ENCODE results near the gene CAPNS1. TPM values are rescaled to one million over a fixed set of nuclear protein-coding genes. Genes with fewer than 3 reads are reported as not detected.

Gene CAPNS1
- total RNA-seq, 1 experiment from 2014 or later: 489 TPM

GRCh38 chr19:36106991-36107390 is 32.9 kb upstream of the CAPNS1 start:
- TF ChIP-seq, protein P1, sequence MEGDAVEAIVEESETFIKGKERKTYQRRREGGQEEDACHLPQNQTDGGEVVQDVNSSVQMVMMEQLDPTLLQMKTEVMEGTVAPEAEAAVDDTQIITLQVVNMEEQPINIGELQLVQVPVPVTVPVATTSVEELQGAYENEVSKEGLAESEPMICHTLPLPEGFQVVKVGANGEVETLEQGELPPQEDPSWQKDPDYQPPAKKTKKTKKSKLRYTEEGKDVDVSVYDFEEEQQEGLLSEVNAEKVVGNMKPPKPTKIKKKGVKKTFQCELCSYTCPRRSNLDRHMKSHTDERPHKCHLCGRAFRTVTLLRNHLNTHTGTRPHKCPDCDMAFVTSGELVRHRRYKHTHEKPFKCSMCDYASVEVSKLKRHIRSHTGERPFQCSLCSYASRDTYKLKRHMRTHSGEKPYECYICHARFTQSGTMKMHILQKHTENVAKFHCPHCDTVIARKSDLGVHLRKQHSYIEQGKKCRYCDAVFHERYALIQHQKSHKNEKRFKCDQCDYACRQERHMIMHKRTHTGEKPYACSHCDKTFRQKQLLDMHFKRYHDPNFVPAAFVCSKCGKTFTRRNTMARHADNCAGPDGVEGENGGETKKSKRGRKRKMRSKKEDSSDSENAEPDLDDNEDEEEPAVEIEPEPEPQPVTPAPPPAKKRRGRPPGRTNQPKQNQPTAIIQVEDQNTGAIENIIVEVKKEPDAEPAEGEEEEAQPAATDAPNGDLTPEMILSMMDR (IDR thresholded peaks at IDR 0.05; ENCODE audit: insufficient read depth in 1 of 2, low read depth in 1 of 2, low read length in 1 of 2, severe bottlenecking in 1 of 2, unreplicated experiment in 1 of 2): no peak
- H3K4me1 ChIP-seq: no peaks in the 10 kb centered on the region
- Mint-ChIP-seq H3K27ac (ENCODE audit: unreplicated experiment) (peak overlapping the region; percentile 67), H3K27me3 (ENCODE audit: insufficient read depth, unreplicated experiment) (no peaks in the 10 kb centered on the region), H3K4me1 (ENCODE audit: low read depth, unreplicated experiment) (no peaks in the 10 kb centered on the region), H3K36me3 (ENCODE audit: insufficient read depth, unreplicated experiment) (peaks cover 25% of the 10 kb centered on the region), H3K4me3 (ENCODE audit: unreplicated experiment) (no peak overlapping the region), H3K9me3 (ENCODE audit: unreplicated experiment) (no peaks in the 10 kb centered on the region)
- DNase-seq: no peak
- intact Hi-C loops (cut with micrococcal nuclease; ENCODE audit: unreplicated experiment): no loop called here
- ChIA-PET POLR2A (interaction anchor here (1.7 kb wide), 1 partner anchor 8 kb away, joined by 4 read pairs; the partner anchor contains the start of gene POLR2I), CTCF (interaction anchor here (0.6 kb wide), 1 partner anchor 63 kb away, joined by 6 read pairs; no protein-coding TSS in a partner anchor)
- H3K27me3 ChIP-seq (replicated peaks; ENCODE audit: control insufficient read depth, insufficient read depth, low read length): no peaks in the 10 kb centered on the region
- no peaks in the 10 kb centered on the region for H3K9me3 ChIP-seq
- H3K36me3 ChIP-seq (ENCODE audit: control insufficient read depth, insufficient read depth, low read length): no peaks in the 10 kb centered on the region; the same call in 1 of the 2 replicates
- BruUV-seq (replicated peaks): no TSS peak
- no peak overlapping the region for H3K4me3 ChIP-seq (ENCODE audit: low read depth, low read length)

GRCh38 chr19:36108684-36109083 is 31.2 kb upstream of the CAPNS1 start:
- H3K4me1 ChIP-seq: 0 out of 2 replicates have a peak, but pooled peaks cover 3% of the 10 kb centered on the region
- Mint-ChIP-seq H3K9me3 (ENCODE audit: unreplicated experiment) (no peaks in the 10 kb centered on the region), H3K4me1 (ENCODE audit: low read depth, unreplicated experiment) (peaks cover 6% of the 10 kb centered on the region), H3K36me3 (ENCODE audit: insufficient read depth, unreplicated experiment) (peaks cover 27% of the 10 kb centered on the region), H3K27me3 (ENCODE audit: insufficient read depth, unreplicated experiment) (no peaks in the 10 kb centered on the region), H3K27ac (ENCODE audit: unreplicated experiment) (no peak overlapping the region), H3K4me3 (ENCODE audit: unreplicated experiment) (no peak overlapping the region)
- no peaks in the 10 kb centered on the region for H3K9me3 ChIP-seq
- intact Hi-C loops (cut with micrococcal nuclease; ENCODE audit: unreplicated experiment): no loop called here
- BruUV-seq (replicated peaks): no TSS peak
- H3K27me3 ChIP-seq (replicated peaks; ENCODE audit: control insufficient read depth, insufficient read depth, low read length): no peaks in the 10 kb centered on the region
- CTCF ChIA-PET: no interaction called here
- DNase-seq: no peak
- H3K4me3 ChIP-seq (ENCODE audit: low read depth, low read length): no peak overlapping the region
- H3K36me3 ChIP-seq (ENCODE audit: control insufficient read depth, insufficient read depth, low read length): peaks cover 8% of the 10 kb centered on the region
- TF ChIP-seq, protein P1 (IDR thresholded peaks at IDR 0.05; ENCODE audit: insufficient read depth in 1 of 2, low read depth in 1 of 2, low read length in 1 of 2, severe bottlenecking in 1 of 2, unreplicated experiment in 1 of 2): no peak
- POLR2A ChIA-PET: no interaction called here

DNA sequence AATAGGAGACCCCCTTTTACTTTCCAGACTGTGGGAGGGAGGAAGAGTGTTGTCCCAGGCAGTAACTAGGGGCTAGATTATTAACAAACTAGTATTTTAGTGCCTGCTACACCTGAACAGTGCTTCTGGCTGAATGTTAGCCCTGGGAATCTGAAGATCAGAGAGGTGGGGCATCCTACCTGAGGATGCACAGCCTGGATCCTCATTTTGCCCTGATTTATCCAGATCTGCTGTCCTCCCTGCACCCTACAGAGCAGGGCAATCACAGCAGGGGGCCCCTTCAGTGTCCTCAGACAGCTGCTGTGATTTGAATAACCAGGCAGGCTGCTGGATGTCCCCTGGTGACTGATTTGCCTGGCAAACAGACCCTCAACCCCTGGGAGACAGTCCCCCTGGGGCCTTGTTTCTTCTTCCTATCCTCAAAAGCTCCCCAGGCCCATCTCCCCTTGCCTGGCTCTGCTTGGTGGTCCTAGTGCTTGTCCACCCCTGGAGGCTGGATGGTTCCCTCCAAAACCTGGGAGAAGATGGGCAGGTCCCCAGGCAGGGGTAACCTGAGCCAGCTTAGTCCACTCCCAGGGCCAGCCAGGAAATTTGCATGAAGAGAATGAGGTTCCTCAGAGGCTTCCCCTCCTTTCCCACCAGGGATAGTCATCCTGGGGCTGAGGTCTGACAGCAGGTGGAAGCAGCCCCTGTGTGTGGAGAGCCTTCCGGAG is 29.2 kb upstream of the CAPNS1 start, which contains the start of gene OVOL3:
OVOL3 (plus strand) TSS at position 657 of the 713 bp plus-strand sequence. CDS start 60 bp downstream, outside the sequence.
- ChIA-PET CTCF (no interaction called here), POLR2A (no interaction called here)
- intact Hi-C loops (cut with micrococcal nuclease; ENCODE audit: unreplicated experiment): no loop called here
- Mint-ChIP-seq H3K9me3 (ENCODE audit: unreplicated experiment) (no peaks in the 10 kb centered on the region), H3K4me3 (ENCODE audit: unreplicated experiment) (no peak within 1 kb of the TSS), H3K27ac (ENCODE audit: unreplicated experiment) (no peak within 1 kb of the TSS), H3K4me1 (ENCODE audit: low read depth, unreplicated experiment) (peaks cover 6% of the 10 kb centered on the region), H3K27me3 (ENCODE audit: insufficient read depth, unreplicated experiment) (no peaks in the 10 kb centered on the region), H3K36me3 (ENCODE audit: insufficient read depth, unreplicated experiment) (peaks cover 44% of the 10 kb centered on the region)
- Histone ChIP-seq H3K27me3 (replicated peaks; ENCODE audit: control insufficient read depth, insufficient read depth, low read length) (no peaks in the 10 kb centered on the region), H3K4me1 (0 out of 2 replicates have a peak, but pooled peaks cover 3% of the 10 kb centered on the region), H3K4me3 (ENCODE audit: low read depth, low read length) (no peak within 1 kb of the TSS), H3K36me3 (ENCODE audit: control insufficient read depth, insufficient read depth, low read length) (peaks cover 8% of the 10 kb centered on the region; the same call in 1 of the 2 replicates), H3K9me3 (no peaks in the 10 kb centered on the region)
- no peak for DNase-seq
- no TSS peak for BruUV-seq (replicated peaks)
- TF ChIP-seq, protein P1 (IDR thresholded peaks at IDR 0.05; ENCODE audit: insufficient read depth in 1 of 2, low read depth in 1 of 2, low read length in 1 of 2, severe bottlenecking in 1 of 2, unreplicated experiment in 1 of 2): no peak
